ENCODE data around the gene ATP5ME. TPM values are rescaled to one million over a fixed set of nuclear protein-coding genes. Genes with fewer than 3 reads are reported as not detected.
"Not testable (repeated sequence)": the region's sequence is repeated elsewhere in the genome, so short reads cannot be mapped to it uniquely, and the experiment has no call there.

ATP5ME gene
- polyA plus RNA-seq, 1 of the 3 experiments (the other 2 are of a cell fraction) = 1,185 TPM

DNA sequence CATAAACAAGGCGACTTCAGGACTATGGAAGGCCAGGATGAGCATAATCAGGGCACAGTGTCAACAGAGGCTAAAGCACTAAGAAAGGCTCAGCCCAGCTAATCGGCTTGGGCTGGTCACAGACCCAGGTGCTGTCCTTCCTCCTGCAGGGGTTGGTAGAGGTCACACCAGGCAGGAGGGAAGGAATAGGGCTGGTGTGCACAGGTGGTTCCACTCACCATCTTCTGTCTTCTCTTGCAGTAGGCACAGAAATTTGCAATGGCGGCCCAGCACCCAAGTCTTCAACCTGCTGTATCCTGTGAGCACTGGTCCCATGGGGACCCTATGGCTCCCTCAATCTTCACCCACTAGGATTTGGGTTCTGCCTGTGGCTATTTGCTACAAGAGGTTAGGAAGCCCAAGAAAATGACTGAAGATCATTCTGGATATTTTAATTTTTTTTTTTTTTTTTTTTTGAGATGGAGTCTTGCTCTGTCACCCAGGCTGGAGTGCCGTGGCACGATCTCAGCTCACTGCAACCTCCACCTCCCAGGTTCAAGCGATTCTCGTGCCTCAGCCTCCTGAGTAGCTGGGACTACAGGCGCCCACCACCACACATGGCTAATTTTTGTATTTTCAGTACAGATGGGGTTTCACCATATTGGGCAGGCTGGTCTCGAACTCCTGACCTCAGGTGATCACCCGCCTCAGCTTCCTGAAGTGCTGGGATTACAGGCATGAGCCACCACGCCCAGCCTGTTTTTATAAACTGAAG, 4.1 kb downstream of the ATP5ME start:
- CTCF ChIA-PET = interaction anchor here (0.6 kb wide), 1 partner anchor 14 kb away, joined by 3 read pairs; no protein-coding TSS in a partner anchor
- not testable (repeated sequence) for H3K27ac ChIP-seq (ENCODE audit: low read depth in 2 of 2, low read length in 1 of 2)

DNA sequence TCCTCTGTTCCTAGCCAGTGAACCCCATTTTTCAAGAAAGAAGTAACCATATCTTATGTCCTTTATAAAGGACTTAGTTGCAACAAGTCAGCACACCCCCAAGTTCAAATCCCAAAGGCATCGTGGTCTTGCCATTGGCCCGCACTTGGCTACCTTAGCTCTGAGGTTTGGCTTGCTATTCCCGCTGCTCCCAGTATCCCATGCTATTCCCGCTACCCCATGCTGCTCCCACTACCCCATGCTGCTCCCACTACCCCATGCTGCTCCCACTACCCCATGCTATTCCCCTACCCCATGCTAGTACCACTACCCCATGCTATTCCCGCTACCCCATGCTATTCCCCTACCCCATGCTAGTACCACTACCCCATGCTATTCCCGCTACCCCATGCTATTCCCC, 5.9 kb downstream of the ATP5ME start:
- H3F3A ChIP-seq (replicated peaks; ENCODE audit: insufficient read depth); H3K27me3 ChIP-seq (ENCODE audit: insufficient read depth); DNase-seq; H2AFZ ChIP-seq (ENCODE audit: low read depth); H3K9me3 ChIP-seq; H3K4me3 ChIP-seq (ENCODE audit: low read depth in 2 of 2, low read length in 1 of 2); H3K79me2 ChIP-seq (ENCODE audit: insufficient read depth); H4K20me1 ChIP-seq (ENCODE audit: insufficient read depth); H3K27ac ChIP-seq (ENCODE audit: low read depth in 2 of 2, low read length in 1 of 2); POLR2A ChIA-PET; H3K4me2 ChIP-seq; H3K9me2 ChIP-seq; H3K9ac ChIP-seq: not testable (repeated sequence)
- Histone ChIP-seq H3K36me3 (replicated peaks in 1 of 2; ENCODE audit: control insufficient read depth in 1 of 2, insufficient read depth in 2 of 2, low read length in 1 of 2) (peaks cover 13 to 18% of the 10 kb centered on the region in 2 experiments), H3K4me1 (ENCODE audit: control insufficient read depth in 1 of 2, insufficient read depth in 2 of 2, low read depth in 1 of 2, low read length in 1 of 2) (peaks cover 0 to 21% of the 10 kb centered on the region in 2 experiments; a peak in 1 of 4 replicates)
- 82% methylated on average over 6 of the region's 6 CpGs for WGBS (ENCODE audit: low lambda C conversion rate)
- CTCF ChIA-PET = interaction anchor here (2.2 kb wide), 1 partner anchor 65 kb away, joined by 5 read pairs; no protein-coding TSS in a partner anchor

More for the DNA sequence above, 4.1 kb downstream of the ATP5ME start:
- not testable (repeated sequence) for H3K27me3 ChIP-seq (ENCODE audit: insufficient read depth); H3K4me3 ChIP-seq (ENCODE audit: low read depth in 2 of 2, low read length in 1 of 2); H2AFZ ChIP-seq (ENCODE audit: low read depth); H3K9me2 ChIP-seq; DNase-seq; H3K4me2 ChIP-seq; H3F3A ChIP-seq (replicated peaks; ENCODE audit: insufficient read depth); H4K20me1 ChIP-seq (ENCODE audit: insufficient read depth); H3K9me3 ChIP-seq; H3K9ac ChIP-seq
- H3K4me1 ChIP-seq (ENCODE audit: control insufficient read depth in 1 of 2, insufficient read depth in 2 of 2, low read depth in 1 of 2, low read length in 1 of 2) = peaks cover 0 to 18% of the 10 kb centered on the region in 2 experiments; a peak in 1 of 4 replicates
- peaks cover 13 to 18% of the 10 kb centered on the region in 2 experiments for H3K36me3 ChIP-seq (replicated peaks in 1 of 2; ENCODE audit: control insufficient read depth in 1 of 2, insufficient read depth in 2 of 2, low read length in 1 of 2)
- H3K79me2 ChIP-seq (ENCODE audit: insufficient read depth) = peaks cover 19% of the 10 kb centered on the region
- POLR2A ChIA-PET = interaction anchor here (1.8 kb wide), 1 partner anchor 10 kb away, joined by 6 read pairs; no protein-coding TSS in a partner anchor
- WGBS (ENCODE audit: low lambda C conversion rate) = 95% methylated on average over 10 of the region's 11 CpGs

DNA sequence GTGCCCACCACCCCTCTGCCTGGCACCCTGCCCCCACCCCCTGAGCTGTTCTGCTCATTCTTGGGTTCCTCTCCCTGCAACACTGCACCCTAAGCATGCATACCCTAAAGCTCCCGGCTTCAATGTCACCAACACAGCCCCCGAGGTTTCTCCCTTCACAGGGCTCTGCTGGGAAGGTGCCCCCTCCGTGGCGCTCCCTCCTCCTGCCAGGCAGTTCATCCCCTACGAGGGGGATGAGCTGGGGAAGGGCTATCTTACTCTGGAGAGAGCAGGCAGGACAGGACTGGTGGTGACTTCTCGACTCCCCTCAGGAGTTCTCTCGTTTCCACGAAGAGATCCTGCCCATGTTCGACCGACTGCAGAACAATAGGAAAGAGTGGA, 6.5 kb downstream of the ATP5ME start:
- H2AFZ ChIP-seq (ENCODE audit: low read depth) = no peak overlapping the region
- no peak for DNase-seq
- peaks cover 0 to 22% of the 10 kb centered on the region in 2 experiments; a peak in 1 of 4 replicates for H3K4me1 ChIP-seq (ENCODE audit: control insufficient read depth in 1 of 2, insufficient read depth in 2 of 2, low read depth in 1 of 2, low read length in 1 of 2)
- H3K9me2 ChIP-seq = no peaks in the 10 kb centered on the region
- POLR2A ChIA-PET = no interaction called here
- H4K20me1 ChIP-seq (ENCODE audit: insufficient read depth) = no peaks in the 10 kb centered on the region
- CTCF ChIA-PET = interaction anchor here (2.2 kb wide), 1 partner anchor 64 kb away, joined by 5 read pairs; no protein-coding TSS in a partner anchor
- H3K27me3 ChIP-seq (ENCODE audit: insufficient read depth) = no peaks in the 10 kb centered on the region
- H3K9ac ChIP-seq = no peak overlapping the region
- no peak overlapping the region for H3K27ac ChIP-seq (ENCODE audit: low read depth in 2 of 2, low read length in 1 of 2)
- H3K4me2 ChIP-seq = no peak overlapping the region
- no peak overlapping the region for H3K4me3 ChIP-seq (ENCODE audit: low read depth in 2 of 2, low read length in 1 of 2)
- H3K9me3 ChIP-seq = no peaks in the 10 kb centered on the region
- H3F3A ChIP-seq (replicated peaks; ENCODE audit: insufficient read depth) = no peaks in the 10 kb centered on the region
- WGBS (ENCODE audit: low lambda C conversion rate) = 83% methylated on average over 8 of the region's 10 CpGs
- no peaks in the 10 kb centered on the region for H3K79me2 ChIP-seq (ENCODE audit: insufficient read depth)
- peaks cover 7 to 18% of the 10 kb centered on the region in 2 experiments for H3K36me3 ChIP-seq (replicated peaks in 1 of 2; ENCODE audit: control insufficient read depth in 1 of 2, insufficient read depth in 2 of 2, low read length in 1 of 2)
- no peak for TF ChIP-seq RFX5 (IDR thresholded peaks at IDR 0.05; ENCODE audit: low read length)
- TF ChIP-seq, protein P1, sequence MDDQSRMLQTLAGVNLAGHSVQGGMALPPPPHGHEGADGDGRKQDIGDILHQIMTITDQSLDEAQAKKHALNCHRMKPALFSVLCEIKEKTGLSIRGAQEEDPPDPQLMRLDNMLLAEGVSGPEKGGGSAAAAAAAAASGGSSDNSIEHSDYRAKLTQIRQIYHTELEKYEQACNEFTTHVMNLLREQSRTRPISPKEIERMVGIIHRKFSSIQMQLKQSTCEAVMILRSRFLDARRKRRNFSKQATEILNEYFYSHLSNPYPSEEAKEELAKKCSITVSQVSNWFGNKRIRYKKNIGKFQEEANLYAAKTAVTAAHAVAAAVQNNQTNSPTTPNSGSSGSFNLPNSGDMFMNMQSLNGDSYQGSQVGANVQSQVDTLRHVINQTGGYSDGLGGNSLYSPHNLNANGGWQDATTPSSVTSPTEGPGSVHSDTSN (IDR thresholded peaks at IDR 0.05) = no peak
- TF ChIP-seq CHD2 (IDR thresholded peaks at IDR 0.05; ENCODE audit: low read length, partially characterized antibody) = no peak
- no peak for TF ChIP-seq ELF1 (IDR thresholded peaks at IDR 0.05)
- TF ChIP-seq, protein P2, sequence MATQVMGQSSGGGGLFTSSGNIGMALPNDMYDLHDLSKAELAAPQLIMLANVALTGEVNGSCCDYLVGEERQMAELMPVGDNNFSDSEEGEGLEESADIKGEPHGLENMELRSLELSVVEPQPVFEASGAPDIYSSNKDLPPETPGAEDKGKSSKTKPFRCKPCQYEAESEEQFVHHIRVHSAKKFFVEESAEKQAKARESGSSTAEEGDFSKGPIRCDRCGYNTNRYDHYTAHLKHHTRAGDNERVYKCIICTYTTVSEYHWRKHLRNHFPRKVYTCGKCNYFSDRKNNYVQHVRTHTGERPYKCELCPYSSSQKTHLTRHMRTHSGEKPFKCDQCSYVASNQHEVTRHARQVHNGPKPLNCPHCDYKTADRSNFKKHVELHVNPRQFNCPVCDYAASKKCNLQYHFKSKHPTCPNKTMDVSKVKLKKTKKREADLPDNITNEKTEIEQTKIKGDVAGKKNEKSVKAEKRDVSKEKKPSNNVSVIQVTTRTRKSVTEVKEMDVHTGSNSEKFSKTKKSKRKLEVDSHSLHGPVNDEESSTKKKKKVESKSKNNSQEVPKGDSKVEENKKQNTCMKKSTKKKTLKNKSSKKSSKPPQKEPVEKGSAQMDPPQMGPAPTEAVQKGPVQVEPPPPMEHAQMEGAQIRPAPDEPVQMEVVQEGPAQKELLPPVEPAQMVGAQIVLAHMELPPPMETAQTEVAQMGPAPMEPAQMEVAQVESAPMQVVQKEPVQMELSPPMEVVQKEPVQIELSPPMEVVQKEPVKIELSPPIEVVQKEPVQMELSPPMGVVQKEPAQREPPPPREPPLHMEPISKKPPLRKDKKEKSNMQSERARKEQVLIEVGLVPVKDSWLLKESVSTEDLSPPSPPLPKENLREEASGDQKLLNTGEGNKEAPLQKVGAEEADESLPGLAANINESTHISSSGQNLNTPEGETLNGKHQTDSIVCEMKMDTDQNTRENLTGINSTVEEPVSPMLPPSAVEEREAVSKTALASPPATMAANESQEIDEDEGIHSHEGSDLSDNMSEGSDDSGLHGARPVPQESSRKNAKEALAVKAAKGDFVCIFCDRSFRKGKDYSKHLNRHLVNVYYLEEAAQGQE (IDR thresholded peaks at IDR 0.05; ENCODE audit: low read depth, low read length) = no peak
- TF ChIP-seq FOSL2 (IDR thresholded peaks at IDR 0.05; ENCODE audit: borderline replicate concordance, low read depth) = no peak
- TF ChIP-seq TCF12 (IDR thresholded peaks at IDR 0.05) = no peak
- no peak for TF ChIP-seq YY1 (IDR thresholded peaks at IDR 0.05; ENCODE audit: low read depth)
- TF ChIP-seq, protein P3, sequence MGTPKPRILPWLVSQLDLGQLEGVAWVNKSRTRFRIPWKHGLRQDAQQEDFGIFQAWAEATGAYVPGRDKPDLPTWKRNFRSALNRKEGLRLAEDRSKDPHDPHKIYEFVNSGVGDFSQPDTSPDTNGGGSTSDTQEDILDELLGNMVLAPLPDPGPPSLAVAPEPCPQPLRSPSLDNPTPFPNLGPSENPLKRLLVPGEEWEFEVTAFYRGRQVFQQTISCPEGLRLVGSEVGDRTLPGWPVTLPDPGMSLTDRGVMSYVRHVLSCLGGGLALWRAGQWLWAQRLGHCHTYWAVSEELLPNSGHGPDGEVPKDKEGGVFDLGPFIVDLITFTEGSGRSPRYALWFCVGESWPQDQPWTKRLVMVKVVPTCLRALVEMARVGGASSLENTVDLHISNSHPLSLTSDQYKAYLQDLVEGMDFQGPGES (IDR thresholded peaks at IDR 0.05; ENCODE audit: low read depth, low read length) = no peak
- TF ChIP-seq JUND (IDR thresholded peaks at IDR 0.05) = no peak
- TF ChIP-seq MEF2A (IDR thresholded peaks at IDR 0.05; ENCODE audit: borderline replicate concordance, low read depth) = no peak
- no peak for TF ChIP-seq POLR2AphosphoS5 (IDR thresholded peaks at IDR 0.05; ENCODE audit: low read depth, low read length)
- no peak for TF ChIP-seq FOXJ3 (CRISPR knock-in tag; IDR thresholded peaks at IDR 0.05)
- TF ChIP-seq, protein P4, sequence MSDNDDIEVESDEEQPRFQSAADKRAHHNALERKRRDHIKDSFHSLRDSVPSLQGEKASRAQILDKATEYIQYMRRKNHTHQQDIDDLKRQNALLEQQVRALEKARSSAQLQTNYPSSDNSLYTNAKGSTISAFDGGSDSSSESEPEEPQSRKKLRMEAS (IDR thresholded peaks at IDR 0.05; ENCODE audit: low read depth) = no peak
- TF ChIP-seq MXI1 (IDR thresholded peaks at IDR 0.05; ENCODE audit: low read depth, low read length) = no peak
- no peak for TF ChIP-seq EP300 (IDR thresholded peaks at IDR 0.05; ENCODE audit: borderline replicate concordance in 1 of 2, low read depth in 1 of 2, low read length in 1 of 2)

All from SK-N-SH (cell line).